K562 (cell line): ENCODE data around the gene TADA2A.

ENCODE experiments used
- HDGF ChIP-seq: fragments of 450-650 bp; IDR thresholded peaks from 2 replicates; pipeline ENCODE4 v1.6.1; 2016
- LEF1 ChIP-seq: fragments of 450-650 bp; IDR thresholded peaks from 2 replicates; pipeline ENCODE4 v1.6.1; 2016; ENCODE audit warnings: mild to moderate bottlenecking
- PCBP1 ChIP-seq: fragments of 200-400 bp; formaldehyde crosslinking; IDR thresholded peaks from 2 replicates; pipeline ENCODE4 v1.6.1; 2018; ENCODE audit warnings: mild to moderate bottlenecking, low read depth, low read length; ENCODE audit not compliant: poor library complexity, severe bottlenecking
- POLR2A ChIP-seq: fragments of 450-650 bp; conservative IDR thresholded peaks from 2 replicates; pipeline ENCODE4 v1.6.1; 2016
- RAD21 ChIP-seq, 2 experiments: fragments of 250-450 bp in 1 of 2; fragments of 450-650 bp in 1 of 2; sonication (Bioruptor Pico) in 1 of 2; formaldehyde crosslinking in 1 of 2; IDR thresholded peaks in 1 of 2; conservative IDR thresholded peaks in 1 of 2; 2 replicates each; pipeline versions ENCODE4 v1.4.0 to v1.8.0; 2020 to 2022; ENCODE audit warnings: mild to moderate bottlenecking in 2 of 2, moderate library complexity in 1 of 2
- ZFP91 ChIP-seq: sonication (generic); formaldehyde crosslinking; IDR thresholded peaks from 2 replicates; pipeline ENCODE4 v1.8.0; 2022; ENCODE audit warnings: mild to moderate bottlenecking, missing genetic modification reagents
- ZNF274 ChIP-seq: IDR thresholded peaks from 2 replicates; pipeline ENCODE4 v1.6.1; 2011; ENCODE audit warnings: low read depth, mild to moderate bottlenecking, low read length, moderate library complexity, borderline replicate concordance
- TF ChIP-seq, protein P1 (sequence below): fragments of 150-350 bp; conservative IDR thresholded peaks from 2 replicates; pipeline ENCODE4 v1.6.1; 2014; ENCODE audit warnings: low read length
- TF ChIP-seq, protein P2 (sequence below): sonication (generic); formaldehyde crosslinking; IDR thresholded peaks from 2 replicates; pipeline ENCODE4 v1.8.1; 2023; ENCODE audit warnings: missing genetic modification reagents, mild to moderate bottlenecking, borderline replicate concordance

DNA sequence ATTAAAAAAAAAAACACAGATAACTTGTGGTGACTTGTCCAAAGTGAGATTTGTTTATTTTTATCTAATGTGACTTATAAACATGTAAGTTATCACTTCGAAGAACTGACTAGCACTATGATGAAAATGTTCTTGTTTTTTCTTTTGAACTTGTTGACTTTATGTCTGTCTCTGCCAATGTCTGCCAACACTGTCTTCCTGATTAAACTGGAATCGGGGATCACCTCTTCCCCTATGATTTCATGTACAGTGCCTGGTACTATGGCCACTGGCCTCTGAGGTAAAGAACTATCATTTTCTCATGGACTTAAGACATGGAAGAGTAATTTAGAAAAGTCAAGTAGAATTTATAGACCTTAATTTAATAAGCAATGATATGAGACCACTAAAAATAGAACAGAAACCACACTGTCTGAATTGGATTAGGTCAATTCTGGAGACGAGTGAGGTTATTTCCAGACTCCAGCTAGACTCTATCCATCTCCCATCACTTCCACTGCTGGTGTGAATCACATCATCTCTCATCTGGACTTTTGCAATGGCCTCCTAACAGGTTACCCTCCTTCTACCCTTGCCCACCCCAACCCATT lies 22.0 kb upstream of the TADA2A start:
- no peak for TF ChIP-seq RAD21 (CRISPR knock-in tag; conservative IDR thresholded peaks at IDR 0.05 in 1 of 2, IDR thresholded peaks at IDR 0.05 in 1 of 2)
- TF ChIP-seq, protein P1, sequence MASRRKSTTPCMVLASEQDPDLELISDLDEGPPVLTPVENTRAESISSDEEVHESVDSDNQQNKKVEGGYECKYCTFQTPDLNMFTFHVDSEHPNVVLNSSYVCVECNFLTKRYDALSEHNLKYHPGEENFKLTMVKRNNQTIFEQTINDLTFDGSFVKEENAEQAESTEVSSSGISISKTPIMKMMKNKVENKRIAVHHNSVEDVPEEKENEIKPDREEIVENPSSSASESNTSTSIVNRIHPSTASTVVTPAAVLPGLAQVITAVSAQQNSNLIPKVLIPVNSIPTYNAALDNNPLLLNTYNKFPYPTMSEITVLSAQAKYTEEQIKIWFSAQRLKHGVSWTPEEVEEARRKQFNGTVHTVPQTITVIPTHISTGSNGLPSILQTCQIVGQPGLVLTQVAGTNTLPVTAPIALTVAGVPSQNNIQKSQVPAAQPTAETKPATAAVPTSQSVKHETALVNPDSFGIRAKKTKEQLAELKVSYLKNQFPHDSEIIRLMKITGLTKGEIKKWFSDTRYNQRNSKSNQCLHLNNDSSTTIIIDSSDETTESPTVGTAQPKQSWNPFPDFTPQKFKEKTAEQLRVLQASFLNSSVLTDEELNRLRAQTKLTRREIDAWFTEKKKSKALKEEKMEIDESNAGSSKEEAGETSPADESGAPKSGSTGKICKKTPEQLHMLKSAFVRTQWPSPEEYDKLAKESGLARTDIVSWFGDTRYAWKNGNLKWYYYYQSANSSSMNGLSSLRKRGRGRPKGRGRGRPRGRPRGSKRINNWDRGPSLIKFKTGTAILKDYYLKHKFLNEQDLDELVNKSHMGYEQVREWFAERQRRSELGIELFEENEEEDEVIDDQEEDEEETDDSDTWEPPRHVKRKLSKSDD, result no peak
- no peak for TF ChIP-seq HDGF
- TF ChIP-seq POLR2A, result no peak
- TF ChIP-seq PCBP1, result no peak
- no peak for TF ChIP-seq ZFP91 (CRISPR knock-in tag)
- no peak for TF ChIP-seq ZNF274
- TF ChIP-seq, protein P2, sequence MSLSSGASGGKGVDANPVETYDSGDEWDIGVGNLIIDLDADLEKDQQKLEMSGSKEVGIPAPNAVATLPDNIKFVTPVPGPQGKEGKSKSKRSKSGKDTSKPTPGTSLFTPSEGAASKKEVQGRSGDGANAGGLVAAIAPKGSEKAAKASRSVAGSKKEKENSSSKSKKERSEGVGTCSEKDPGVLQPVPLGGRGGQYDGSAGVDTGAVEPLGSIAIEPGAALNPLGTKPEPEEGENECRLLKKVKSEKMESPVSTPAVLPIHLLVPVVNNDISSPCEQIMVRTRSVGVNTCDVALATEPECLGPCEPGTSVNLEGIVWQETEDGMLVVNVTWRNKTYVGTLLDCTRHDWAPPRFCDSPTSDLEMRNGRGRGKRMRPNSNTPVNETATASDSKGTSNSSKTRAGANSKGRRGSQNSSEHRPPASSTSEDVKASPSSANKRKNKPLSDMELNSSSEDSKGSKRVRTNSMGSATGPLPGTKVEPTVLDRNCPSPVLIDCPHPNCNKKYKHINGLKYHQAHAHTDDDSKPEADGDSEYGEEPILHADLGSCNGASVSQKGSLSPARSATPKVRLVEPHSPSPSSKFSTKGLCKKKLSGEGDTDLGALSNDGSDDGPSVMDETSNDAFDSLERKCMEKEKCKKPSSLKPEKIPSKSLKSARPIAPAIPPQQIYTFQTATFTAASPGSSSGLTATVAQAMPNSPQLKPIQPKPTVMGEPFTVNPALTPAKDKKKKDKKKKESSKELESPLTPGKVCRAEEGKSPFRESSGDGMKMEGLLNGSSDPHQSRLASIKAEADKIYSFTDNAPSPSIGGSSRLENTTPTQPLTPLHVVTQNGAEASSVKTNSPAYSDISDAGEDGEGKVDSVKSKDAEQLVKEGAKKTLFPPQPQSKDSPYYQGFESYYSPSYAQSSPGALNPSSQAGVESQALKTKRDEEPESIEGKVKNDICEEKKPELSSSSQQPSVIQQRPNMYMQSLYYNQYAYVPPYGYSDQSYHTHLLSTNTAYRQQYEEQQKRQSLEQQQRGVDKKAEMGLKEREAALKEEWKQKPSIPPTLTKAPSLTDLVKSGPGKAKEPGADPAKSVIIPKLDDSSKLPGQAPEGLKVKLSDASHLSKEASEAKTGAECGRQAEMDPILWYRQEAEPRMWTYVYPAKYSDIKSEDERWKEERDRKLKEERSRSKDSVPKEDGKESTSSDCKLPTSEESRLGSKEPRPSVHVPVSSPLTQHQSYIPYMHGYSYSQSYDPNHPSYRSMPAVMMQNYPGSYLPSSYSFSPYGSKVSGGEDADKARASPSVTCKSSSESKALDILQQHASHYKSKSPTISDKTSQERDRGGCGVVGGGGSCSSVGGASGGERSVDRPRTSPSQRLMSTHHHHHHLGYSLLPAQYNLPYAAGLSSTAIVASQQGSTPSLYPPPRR (CRISPR knock-in tag), result no peak
- TF ChIP-seq LEF1, result no peak
